ENCODE results near the gene SLC44A1.

DNA sequence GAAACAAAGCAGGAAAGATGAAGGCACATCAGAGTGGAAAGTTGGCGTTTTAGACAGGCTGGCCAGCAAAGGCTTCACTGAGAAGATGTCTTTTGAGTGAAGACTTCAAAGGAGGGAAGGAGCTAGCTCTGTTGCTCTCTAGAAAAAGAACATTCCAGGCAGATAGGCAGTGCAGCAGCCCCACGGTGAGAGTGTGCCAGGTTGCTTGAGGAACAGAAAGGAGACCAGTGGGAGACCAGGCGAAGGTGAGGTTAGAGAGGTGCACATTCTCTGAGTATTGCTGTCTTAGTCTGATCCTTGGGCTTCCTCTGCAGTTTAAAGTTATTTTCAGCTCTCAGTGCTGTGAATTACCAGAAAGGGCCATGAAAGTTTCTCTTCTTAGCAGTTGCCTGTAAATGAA is 83.8 kb downstream of the SLC44A1 start:
- TF ChIP-seq, protein P1, sequence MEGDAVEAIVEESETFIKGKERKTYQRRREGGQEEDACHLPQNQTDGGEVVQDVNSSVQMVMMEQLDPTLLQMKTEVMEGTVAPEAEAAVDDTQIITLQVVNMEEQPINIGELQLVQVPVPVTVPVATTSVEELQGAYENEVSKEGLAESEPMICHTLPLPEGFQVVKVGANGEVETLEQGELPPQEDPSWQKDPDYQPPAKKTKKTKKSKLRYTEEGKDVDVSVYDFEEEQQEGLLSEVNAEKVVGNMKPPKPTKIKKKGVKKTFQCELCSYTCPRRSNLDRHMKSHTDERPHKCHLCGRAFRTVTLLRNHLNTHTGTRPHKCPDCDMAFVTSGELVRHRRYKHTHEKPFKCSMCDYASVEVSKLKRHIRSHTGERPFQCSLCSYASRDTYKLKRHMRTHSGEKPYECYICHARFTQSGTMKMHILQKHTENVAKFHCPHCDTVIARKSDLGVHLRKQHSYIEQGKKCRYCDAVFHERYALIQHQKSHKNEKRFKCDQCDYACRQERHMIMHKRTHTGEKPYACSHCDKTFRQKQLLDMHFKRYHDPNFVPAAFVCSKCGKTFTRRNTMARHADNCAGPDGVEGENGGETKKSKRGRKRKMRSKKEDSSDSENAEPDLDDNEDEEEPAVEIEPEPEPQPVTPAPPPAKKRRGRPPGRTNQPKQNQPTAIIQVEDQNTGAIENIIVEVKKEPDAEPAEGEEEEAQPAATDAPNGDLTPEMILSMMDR (IDR thresholded peaks at IDR 0.05): no peak
- no peak for TF ChIP-seq POLR2A (IDR thresholded peaks at IDR 0.05)

Measured in adrenal gland (tissue), 5 donors.